Right lobe of liver (tissue), 6 donors: Measurements from ENCODE around the gene TEX36. TPM values are rescaled to one million over a fixed set of nuclear protein-coding genes. Genes with fewer than 3 reads are reported as not detected.
"Not testable (repeated sequence)": the region's sequence is repeated elsewhere in the genome, so short reads cannot be mapped to it uniquely, and the experiment has no call there.

ENCODE experiments used
- ATAC-seq, 4 donors: fragments of 200-7000 bp; cut with Tn5 transposase; one replicate each; pipeline ENCODE4 v1.9.1; 2020; ENCODE audit warnings: mild to moderate bottlenecking in 4 of 4, moderate library complexity in 4 of 4
- DNase-seq, 3 donors: peaks; one replicate each; pipeline ENCODE4 v3.0.0-alpha.2; 2020
- H3K27ac ChIP-seq, 3 donors: fragments of 200-600 bp; one replicate each; pipeline ENCODE4 v1.8.0; 2022
- H3K27me3 ChIP-seq, 2 donors: fragments of 200-600 bp; one replicate each; pipeline ENCODE4 v1.8.0; 2022
- H3K36me3 ChIP-seq, 4 donors: fragments of 200-600 bp; sonication (generic) in 1 of 4; one replicate each; pipeline versions ENCODE4 v1.5.1 to v1.8.0; 2017 to 2022; ENCODE audit warnings: control low read depth in 1 of 4
- H3K4me1 ChIP-seq, 4 donors: fragments of 200-600 bp; sonication (generic) in 1 of 4; one replicate each; pipeline versions ENCODE4 v1.5.1 to v1.8.0; 2017 to 2022; ENCODE audit warnings: control low read depth in 1 of 4
- H3K4me3 ChIP-seq, 3 donors: fragments of 200-600 bp; one replicate each; pipeline ENCODE4 v1.8.0; 2022
- H3K9me3 ChIP-seq, 4 donors: fragments of 200-600 bp; sonication (generic) in 1 of 4; one replicate each; pipeline versions ENCODE4 v1.5.1 to v1.8.0; 2017 to 2022; ENCODE audit warnings: control low read depth in 1 of 4
- CTCF ChIP-seq, 4 donors: fragments of 200-600 bp in 3 of 4; fragments of 450-650 bp in 1 of 4; IDR thresholded peaks; one replicate each; pipeline versions ENCODE4 v1.5.1 to v1.8.0; 2016 to 2022; ENCODE audit warnings: antibody characterized with exemption in 4 of 4, mild to moderate bottlenecking in 2 of 4
- POLR2A ChIP-seq: fragments of 450-650 bp; IDR thresholded peaks from one replicate; pipeline ENCODE4 v1.6.1; 2017; ENCODE audit warnings: antibody characterized with exemption, mild to moderate bottlenecking
- WGBS: methylation state at CpG from one replicate; pipeline ENCODE4 v1.1.6; 2018; ENCODE audit warnings: low coverage, low lambda C conversion rate; ENCODE audit not compliant: insufficient coverage; ENCODE audit errors: missing lambda C conversion rate; 5-methylcytosine and 5-hydroxymethylcytosine counted together
- intact Hi-C, 2 donors: fragments of 100-400 bp; cut with DNase I; formaldehyde crosslinking; loops; one replicate each; pipeline versions ENCODE4 v1.11.2 to v1.14.1; 2022
- total RNA-seq, 6 experiments: library from RNA; depleted of rRNA in 2 of 6; stranded (reverse); fragments of >200 nt in 2 of 6; fragmentation: NEBNext Ultra II Directional in 3 of 6; extraction: Animal tissue kit (Norgen Biotek cat#: 25700) in 3 of 6; gene quantifications; one replicate each; pipeline versions ENCODE4 v1.1.0 to v1.2.4, GENCODE V29; 2016 to 2023
- donor health status: DM: no; HTN: yes; CAD: no.
- donor health status: DM: no; HTN: no; CAD: no.
- donor health status: DM: no; HTN: no; CAD: no.
- donor health status: DM: no; HTN: yes; CAD: no.
- donor health status: DM: no; HTN: yes; CAD: no.

The TEX36 gene
- total RNA-seq, 6 experiments from 2014 or later = not detected

- Histone ChIP-seq H3K27me3 (no peaks in the 10 kb centered on the region), H3K36me3 (peaks cover 0 to 45% (median 13%) of the 10 kb centered on the region in 4 donors), H3K4me1 (peaks cover 0 to 11% (median 4%) of the 10 kb centered on the region in 4 donors), H3K27ac (no peak overlapping the region), H3K9me3 (no peaks in the 10 kb centered on the region), H3K4me3 (no peak overlapping the region)
- TF ChIP-seq CTCF (IDR thresholded peaks at IDR 0.05) (no peak), POLR2A (no peak)
- ATAC-seq (no peak), DNase-seq (no peak)
- intact Hi-C loops = no loop called here
- 80% methylated on average over 6 of the region's 6 CpGs for WGBS
These were observed 38.1 kb upstream of the TEX36 start for GRCh38 chr10:125721035-125721434.

- no peaks in the 10 kb centered on the region for H3K9me3 ChIP-seq
- DNase-seq (no peak), ATAC-seq (no peak)
- H3K4me3 ChIP-seq = peak overlapping the region; percentile 52 to 95 (median 81)
- TF ChIP-seq POLR2A (no peak), CTCF (IDR thresholded peaks at IDR 0.05) (no peak)
- H3K27me3 ChIP-seq = no peaks in the 10 kb centered on the region
- intact Hi-C loops = no loop called here
- H3K27ac ChIP-seq = peak overlapping the region; percentile 36 to 70 (median 55)
- WGBS = 0% methylated on average over 14 of the region's 15 CpGs
- peaks cover 0 to 11% (median 4%) of the 10 kb centered on the region in 4 donors for H3K4me1 ChIP-seq
- H3K36me3 ChIP-seq = peaks cover 0 to 34% (median 8%) of the 10 kb centered on the region in 4 donors
These were observed 37.0 kb upstream of the TEX36 start for GRCh38 chr10:125720002-125720382.

- Histone ChIP-seq H3K27me3 (no peaks in the 10 kb centered on the region), H3K27ac (peak within 1 kb of the TSS; percentile 55 to 77 (median 72)), H3K9me3 (no peaks in the 10 kb centered on the region), H3K4me3 (peak within 1 kb of the TSS; percentile 52 to 95 (median 81)), H3K36me3 (peaks cover 0 to 28% (median 5%) of the 10 kb centered on the region in 4 donors), H3K4me1 (peaks cover 0 to 11% (median 4%) of the 10 kb centered on the region in 4 donors)
- DNase-seq (peak; percentile 99), ATAC-seq (peak; percentile 99)
- intact Hi-C loops = no loop called here
- under 1% methylated on average over 32 of the region's 72 CpGs for whole genome bisulfite sequencing
- TF ChIP-seq CTCF (IDR thresholded peaks at IDR 0.05) (no peak), POLR2A (peak; percentile 72)
These were observed 36.4 kb upstream of the TEX36 start, which contains the start of gene EDRF1 for GRCh38 chr10:125719173-125720001. TSS of gene EDRF1 (plus strand) at chr10:125719709. CDS start at chr10:125719808, 99 bp downstream.

GRCh38 chr10:125714728-125715127 lies 31.8 kb upstream of the TEX36 start:
- H3K27me3 ChIP-seq, H3K9me3 ChIP-seq, H3K27ac ChIP-seq, H3K4me1 ChIP-seq, ATAC-seq, H3K36me3 ChIP-seq, DNase-seq, intact Hi-C loops, H3K4me3 ChIP-seq: not testable (repeated sequence)
- WGBS = 100% methylated on average over 4 of the region's 4 CpGs

GRCh38 chr10:125711110-125711750 lies 28.3 kb upstream of the TEX36 start:
- Histone ChIP-seq H3K36me3 (no peaks in the 10 kb centered on the region), H3K27me3 (no peaks in the 10 kb centered on the region), H3K9me3 (no peaks in the 10 kb centered on the region), H3K27ac (no peak overlapping the region), H3K4me3 (no peak overlapping the region), H3K4me1 (peaks cover 0 to 4% (median 0%) of the 10 kb centered on the region in 4 donors)
- ATAC-seq = no peak
- WGBS = 76% methylated on average over 3 of the region's 3 CpGs
- DNase-seq = no peak
- TF ChIP-seq CTCF (IDR thresholded peaks at IDR 0.05) (no peak), POLR2A (no peak)
- intact Hi-C loops = no loop called here
